ENCODE measurements around the gene NKD2.

GRCh38 chr5:1068895-1069719 lies 60.5 kb downstream of the NKD2 start:
- TF ChIP-seq CTCF (conservative IDR thresholded peaks at IDR 0.05; ENCODE audit: low read length) (no peak), EZH2phosphoT487 (IDR thresholded peaks at IDR 0.05; ENCODE audit: borderline replicate concordance, low read depth, low read length) (no peak)

Data from OCI-LY7 (cell line).